GM21360 (cell line): ENCODE measurements around the gene ADAMTSL3.

Source experiments
- ATAC-seq: cut with Tn5 transposase; IDR thresholded peaks from one replicate; pipeline ENCODE4 v1.9.1; 2021; ENCODE audit warnings: mild to moderate bottlenecking, moderate library complexity; ENCODE audit not compliant: unreplicated experiment

The ADAMTSL3 gene

DNA sequence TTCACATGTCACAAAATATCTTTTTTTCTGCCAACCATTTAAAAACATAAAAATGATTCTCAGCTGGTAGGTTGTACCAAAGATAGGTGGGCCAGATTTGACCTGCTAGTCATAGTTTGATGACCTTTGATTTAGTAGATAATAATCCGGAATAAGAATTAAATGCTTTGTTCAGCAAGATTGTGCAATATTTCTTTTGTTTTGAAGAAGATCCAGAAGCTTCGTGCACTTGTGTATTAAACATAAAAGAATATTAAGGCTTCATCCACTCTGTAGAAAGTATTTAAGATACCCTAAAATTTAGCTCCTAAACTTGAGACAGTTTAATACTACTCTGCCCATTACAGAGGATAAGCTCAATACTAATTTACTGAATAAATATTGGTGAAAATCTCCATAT is 258.4 kb downstream of the ADAMTSL3 start:
- ATAC-seq, result no peak

DNA sequence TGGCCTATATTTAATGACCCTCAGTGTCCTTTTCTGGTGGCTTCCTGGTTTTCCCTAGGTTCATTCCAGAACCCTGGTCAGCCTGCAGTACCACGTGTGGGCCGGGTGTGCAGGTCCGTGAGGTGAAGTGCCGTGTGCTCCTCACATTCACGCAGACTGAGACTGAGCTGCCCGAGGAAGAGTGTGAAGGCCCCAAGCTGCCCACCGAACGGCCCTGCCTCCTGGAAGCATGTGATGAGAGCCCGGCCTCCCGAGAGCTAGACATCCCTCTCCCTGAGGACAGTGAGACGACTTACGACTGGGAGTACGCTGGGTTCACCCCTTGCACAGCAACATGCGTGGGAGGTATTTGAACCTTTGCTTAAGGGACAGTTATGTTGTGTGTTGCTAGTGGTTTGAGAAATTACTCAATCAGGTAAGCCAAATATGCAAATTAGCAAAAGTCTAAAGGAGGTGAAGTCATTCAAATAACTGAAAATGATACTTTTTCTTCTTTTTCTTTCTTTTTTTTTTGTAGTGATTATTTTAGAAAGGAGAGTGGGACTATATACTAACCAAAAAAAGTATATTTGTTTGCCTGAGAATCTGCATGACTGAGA is 259.2 kb downstream of the ADAMTSL3 start:
- no peak for ATAC-seq

GRCh38 chr15:83914906-83915305 is 261.0 kb downstream of the ADAMTSL3 start:
- ATAC-seq, result no peak

DNA sequence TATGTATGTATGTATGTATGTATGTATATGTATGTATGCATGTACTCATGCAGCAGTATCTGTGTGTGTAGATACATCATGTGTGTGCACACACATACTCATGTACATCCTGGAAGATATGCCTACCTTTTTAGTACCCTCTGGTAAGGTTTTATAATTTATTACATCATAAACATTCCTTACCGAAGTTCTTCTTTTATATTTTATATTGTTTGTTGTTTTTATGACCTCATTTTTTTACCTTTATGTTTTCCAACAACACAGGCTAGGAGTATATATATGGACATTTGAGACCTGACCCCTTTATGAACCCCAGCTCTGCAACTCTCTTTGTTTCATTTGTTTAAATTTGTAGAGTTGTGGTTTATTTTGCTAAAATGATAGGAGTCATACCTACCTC is 263.5 kb downstream of the ADAMTSL3 start:
- ATAC-seq, result no peak

DNA sequence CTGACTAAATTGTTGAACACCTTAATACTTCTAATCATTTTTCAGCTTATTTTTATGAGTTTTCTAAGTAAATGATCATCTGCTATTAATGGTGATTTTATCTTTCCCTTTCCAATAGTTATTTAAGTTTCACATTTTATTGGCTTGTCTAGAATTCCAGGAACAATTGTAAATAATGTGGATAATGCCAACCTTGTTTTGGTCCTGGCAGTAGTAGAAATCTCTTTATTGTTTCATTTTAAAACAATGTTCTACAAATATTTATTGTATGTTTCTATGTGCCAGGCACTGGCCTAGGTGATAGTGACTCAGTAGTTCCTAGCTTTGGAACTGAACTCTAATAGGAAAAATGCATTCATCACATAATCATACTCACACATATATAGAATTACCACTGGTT is 264.1 kb downstream of the ADAMTSL3 start:
- no peak for ATAC-seq

- ATAC-seq, result peak; percentile 80
Observed at GRCh38 chr15:83919319-83919830, 265.5 kb downstream of the ADAMTSL3 start.

DNA sequence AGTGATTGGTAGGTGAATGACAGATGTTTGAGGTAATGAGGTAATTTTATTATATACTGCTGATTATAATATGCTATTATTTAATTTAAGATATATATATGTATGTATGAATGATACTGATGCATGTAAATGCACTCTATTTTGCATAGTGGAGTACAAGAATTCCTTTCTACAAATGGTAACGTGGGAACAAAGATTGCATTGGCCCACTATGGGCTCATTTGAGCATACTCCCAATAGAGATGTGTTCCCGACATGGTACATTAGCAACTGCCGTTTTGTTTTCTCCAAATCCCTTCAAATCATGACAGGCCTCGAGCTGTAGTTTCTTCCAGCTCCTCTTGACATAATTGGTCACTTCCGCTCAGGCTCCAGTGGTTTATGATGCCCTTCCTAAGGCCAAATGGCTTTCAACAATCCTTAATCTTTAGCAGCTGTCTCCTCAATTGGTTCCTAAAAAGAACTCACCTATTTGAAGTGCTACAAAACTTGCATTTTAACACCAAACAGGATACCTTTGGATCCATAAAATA is 266.1 kb downstream of the ADAMTSL3 start:
- no peak for ATAC-seq

DNA sequence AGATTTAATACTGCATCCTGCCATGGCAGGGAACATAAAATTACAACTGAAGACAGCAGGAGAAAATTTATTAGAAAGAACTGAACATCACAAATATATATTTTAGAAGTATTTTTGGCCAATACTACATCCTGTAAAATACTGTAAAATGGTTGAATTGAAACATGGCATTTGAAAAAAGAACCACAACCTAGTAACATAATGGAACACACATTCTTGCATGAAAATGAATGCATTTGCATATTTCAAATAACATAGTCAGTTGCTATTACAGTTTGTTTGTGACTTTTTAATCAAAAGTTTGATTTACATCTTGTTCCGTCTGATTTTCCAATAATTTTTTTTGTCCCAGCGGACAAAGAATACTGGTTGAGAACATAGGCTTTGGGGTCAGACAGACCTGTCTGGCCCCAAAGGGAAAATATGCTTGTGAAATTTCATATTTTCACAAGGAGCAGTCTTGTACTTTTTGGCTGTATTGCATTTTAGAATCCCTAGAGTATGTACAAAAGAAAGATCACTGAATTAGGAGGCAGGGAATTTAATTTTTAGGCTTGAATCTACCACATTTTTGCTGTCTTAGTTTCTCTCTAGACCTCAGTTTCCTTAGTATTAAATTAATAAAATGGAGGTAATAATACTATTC is 268.8 kb downstream of the ADAMTSL3 start:
- ATAC-seq, result no peak

- ATAC-seq, result no peak
Observed at GRCh38 chr15:83926116-83926515, 272.2 kb downstream of the ADAMTSL3 start.

DNA sequence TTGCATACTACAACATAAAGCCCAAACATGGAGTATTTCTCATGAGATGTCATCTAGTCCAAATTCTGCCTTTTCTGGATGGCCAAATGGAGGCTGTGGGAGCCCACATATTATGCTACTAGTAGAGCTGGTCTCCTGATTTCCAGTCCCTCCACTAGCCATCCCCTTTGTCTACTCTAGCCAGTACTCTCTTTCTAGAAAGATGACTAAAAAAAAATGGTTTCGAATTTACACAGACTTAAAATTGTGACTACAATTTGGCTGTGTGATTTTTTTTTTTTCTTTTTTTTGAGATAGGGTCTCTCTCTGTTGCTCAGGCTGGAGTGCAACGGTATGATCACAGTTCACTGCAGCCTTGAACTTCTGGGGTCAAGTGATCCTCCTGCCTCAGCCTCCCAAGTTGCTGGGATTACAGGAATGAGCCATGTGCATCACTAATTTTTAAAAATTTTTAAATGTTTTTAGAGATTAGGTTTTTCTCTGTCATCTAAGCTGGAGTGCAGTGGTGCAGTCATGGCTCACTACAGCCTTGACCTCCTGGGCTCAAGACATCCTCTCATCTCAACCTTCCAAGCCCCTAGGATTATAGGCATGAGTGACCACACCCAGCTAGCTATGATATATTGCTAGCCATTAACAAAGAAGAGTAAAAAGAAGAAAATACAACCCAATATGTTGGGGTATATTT is 273.9 kb downstream of the ADAMTSL3 start:
- peak; percentile 43 for ATAC-seq

GRCh38 chr15:83928392-83928734 is 274.4 kb downstream of the ADAMTSL3 start:
- ATAC-seq, result peak; percentile 76

- peak; percentile 41 for ATAC-seq
Observed at GRCh38 chr15:83928878-83929418, 275.0 kb downstream of the ADAMTSL3 start.

- no peak for ATAC-seq
Observed at GRCh38 chr15:83929619-83930018, 275.7 kb downstream of the ADAMTSL3 start.

DNA sequence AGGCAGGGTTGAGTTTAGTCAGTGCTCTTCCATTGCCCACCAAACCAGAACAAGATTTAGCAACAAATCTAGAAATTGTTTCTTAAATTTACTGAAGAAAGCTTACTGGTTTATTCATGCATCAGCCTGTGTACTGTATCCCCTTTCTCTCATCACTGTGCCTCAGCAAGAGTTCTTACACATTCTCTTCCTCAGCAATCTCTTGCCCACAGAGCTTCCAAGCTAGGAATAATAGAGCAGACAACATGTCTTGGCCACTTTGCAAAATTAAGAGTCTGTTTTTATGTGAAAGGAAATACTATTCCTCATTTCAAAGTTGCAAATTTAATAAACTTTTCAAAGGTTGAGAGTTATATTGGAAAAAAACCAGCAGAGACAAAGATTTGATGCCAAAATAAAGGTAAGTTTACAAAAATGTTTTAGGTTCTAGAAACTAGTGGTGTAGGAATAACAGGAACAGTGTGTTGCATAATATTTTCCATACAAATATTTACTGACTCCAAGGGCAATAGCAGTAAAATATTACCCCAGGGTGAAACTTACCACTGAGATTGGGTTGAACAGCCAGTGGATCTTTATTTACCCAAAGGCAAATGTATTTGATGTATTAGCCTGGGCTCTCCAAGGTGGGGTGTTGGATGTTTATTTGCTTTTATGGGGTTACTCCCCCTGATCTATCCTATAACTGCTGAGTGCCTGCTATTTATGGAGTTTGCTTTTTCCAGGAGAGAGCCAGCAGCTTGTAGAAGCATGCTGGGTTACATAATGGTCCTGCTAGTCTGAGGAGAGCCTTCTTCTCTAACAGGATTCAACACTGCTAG is 276.7 kb downstream of the ADAMTSL3 start:
- ATAC-seq, result no peak

GRCh38 chr15:83935774-83936173 is 281.9 kb downstream of the ADAMTSL3 start:
- ATAC-seq, result no peak

DNA sequence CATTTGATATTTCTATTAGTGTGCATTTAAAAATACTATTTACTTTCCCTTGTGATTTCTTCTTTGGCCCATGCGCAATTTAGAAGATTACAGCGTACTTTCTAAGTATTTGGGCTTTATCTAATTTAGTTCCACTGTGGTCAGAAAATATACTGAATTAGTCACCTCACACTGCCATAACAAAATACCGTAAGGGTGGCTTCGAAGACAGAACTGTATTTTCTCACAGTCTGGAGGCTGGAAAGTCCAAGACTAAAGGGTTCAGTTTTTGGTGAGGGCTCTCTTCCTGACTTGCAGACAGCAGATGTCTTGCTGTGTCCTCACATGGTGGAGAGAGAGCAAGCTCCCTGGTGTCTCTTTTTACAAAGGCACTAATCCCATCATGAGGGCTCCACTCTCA is 286.2 kb downstream of the ADAMTSL3 start:
- ATAC-seq, result no peak

- ATAC-seq, result no peak
Observed at GRCh38 chr15:83943043-83943442, 289.1 kb downstream of the ADAMTSL3 start.

DNA sequence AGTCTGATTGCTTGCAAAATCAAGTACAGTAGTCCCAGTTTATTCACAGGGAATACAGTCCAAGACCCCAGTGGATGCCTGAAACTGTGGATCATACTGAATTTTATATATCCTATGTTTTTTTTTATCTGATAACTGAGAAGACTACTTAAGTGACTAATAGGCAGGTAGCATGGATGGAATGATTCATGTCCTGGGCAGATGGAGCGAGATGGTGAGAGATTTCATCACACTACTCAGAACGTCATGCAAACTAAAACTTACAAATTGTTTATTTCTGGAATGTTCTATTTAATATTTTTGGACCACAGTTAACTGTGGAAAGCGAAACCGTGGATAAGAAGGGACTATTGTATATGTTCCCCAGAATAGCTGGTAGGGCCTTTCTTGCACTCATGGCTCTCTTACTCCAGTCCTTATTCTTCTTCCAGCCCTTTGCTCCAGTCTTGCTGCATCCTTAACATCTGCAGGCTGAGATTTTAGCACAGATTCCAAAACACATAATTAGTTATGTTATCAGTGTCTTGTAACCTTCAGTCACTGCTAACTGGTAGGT is 290.0 kb downstream of the ADAMTSL3 start:
- no peak for ATAC-seq

DNA sequence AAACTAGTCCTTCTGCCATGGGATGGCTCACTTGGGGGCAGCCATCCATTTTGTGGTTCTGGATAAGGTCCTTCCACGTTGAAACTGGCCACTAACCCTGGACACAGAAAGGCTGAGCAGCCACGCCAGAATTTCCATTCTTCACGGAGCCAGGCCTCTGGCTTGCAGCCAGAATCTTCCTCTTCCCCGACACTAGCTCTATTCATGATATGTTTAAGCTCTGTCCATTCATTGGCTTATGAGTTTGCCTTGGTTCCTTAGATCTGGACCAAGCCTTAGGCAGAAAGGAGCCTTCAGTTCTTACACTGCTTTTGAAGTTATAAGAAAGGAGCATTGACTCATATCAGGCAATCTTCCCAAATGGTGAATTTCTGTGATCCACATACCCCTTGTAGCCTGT is 293.2 kb downstream of the ADAMTSL3 start:
- ATAC-seq, result no peak

DNA sequence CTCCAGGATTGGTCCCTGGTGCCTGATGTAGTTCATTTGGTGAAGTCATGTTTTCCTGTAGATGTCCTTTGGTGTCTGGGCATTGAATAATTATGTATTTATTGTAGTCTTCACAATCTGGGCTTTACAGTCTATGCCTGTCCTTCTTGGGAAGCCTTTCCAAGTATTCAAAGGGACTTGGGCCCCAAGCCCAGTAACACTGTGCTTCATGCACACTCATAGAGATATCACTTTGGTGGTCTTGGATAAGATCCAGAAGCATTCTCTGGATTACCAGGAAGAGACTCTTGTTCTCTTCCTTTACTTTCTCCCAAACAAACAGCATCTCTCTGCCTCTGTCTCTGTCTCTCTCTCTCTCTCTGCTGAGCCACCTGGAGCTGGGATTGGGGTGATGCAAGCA is 300.6 kb downstream of the ADAMTSL3 start:
- no peak for ATAC-seq
